Smooth muscle cell (in vitro differentiated cells): Measurements from ENCODE around the gene PPIH. TPM values are rescaled to one million over a fixed set of nuclear protein-coding genes. Genes with fewer than 3 reads are reported as not detected.
"Not testable (repeated sequence)": the region's sequence is repeated elsewhere in the genome, so short reads cannot be mapped to it uniquely, and the experiment has no call there.

Experiments
- DNase-seq: peaks from one replicate; lab custom pipeline; 2025; ENCODE audit not compliant: unreplicated experiment; lab: John Stamatoyannopoulos, UW
- H2AFZ ChIP-seq: fragments of 200-600 bp; sonication (generic); 2 replicates; pipeline ENCODE4 v1.6.0; 2016; ENCODE audit warnings: antibody characterized with exemption, low read depth, mild to moderate bottlenecking
- H3F3A ChIP-seq: fragments of 200-600 bp; sonication (generic); 2 replicates; pipeline ENCODE4 v1.6.0; 2017; ENCODE audit warnings: antibody characterized with exemption, low read depth
- H3K27ac ChIP-seq: fragments of 200-600 bp; sonication (generic); 2 replicates; pipeline ENCODE4 v1.5.1; 2016; ENCODE audit warnings: low read depth, mild to moderate bottlenecking
- H3K27me3 ChIP-seq: fragments of 200-600 bp; sonication (generic); 2 replicates; pipeline ENCODE4 v1.6.1; 2016; ENCODE audit warnings: low read depth, mild to moderate bottlenecking
- H3K36me3 ChIP-seq: fragments of 200-600 bp; sonication (generic); 2 replicates; pipeline ENCODE4 v1.5.1; 2016; ENCODE audit warnings: low read depth
- H3K4me1 ChIP-seq: fragments of 200-600 bp; sonication (generic); 2 replicates; pipeline ENCODE4 v1.5.1; 2016; ENCODE audit warnings: low read depth
- H3K4me2 ChIP-seq: fragments of 200-600 bp; sonication (generic); 2 replicates; pipeline ENCODE4 v1.6.0; 2016; ENCODE audit warnings: mild to moderate bottlenecking
- H3K4me3 ChIP-seq: fragments of 200-600 bp; sonication (generic); 2 replicates; pipeline ENCODE4 v1.5.1; 2016; ENCODE audit warnings: mild to moderate bottlenecking
- H3K79me2 ChIP-seq: fragments of 200-600 bp; sonication (generic); 2 replicates; pipeline ENCODE4 v1.6.0; 2016; ENCODE audit warnings: low read depth, mild to moderate bottlenecking
- H3K9ac ChIP-seq: fragments of 200-600 bp; sonication (generic); 2 replicates; pipeline ENCODE4 v1.6.0; 2016; ENCODE audit warnings: low read depth
- H3K9me3 ChIP-seq: fragments of 200-600 bp; sonication (generic); replicated peaks from 2 replicates; pipeline ENCODE4 v1.5.1; 2016; ENCODE audit warnings: low read depth
- H4K20me1 ChIP-seq: fragments of 200-600 bp; sonication (generic); 2 replicates; pipeline ENCODE4 v1.6.0; 2016; ENCODE audit warnings: low read depth
- whole genome bisulfite sequencing: methylation state at CpG from one replicate; pipeline ENCODE4 v1.1.7; 2016; ENCODE audit warnings: low lambda C conversion rate; 5-methylcytosine and 5-hydroxymethylcytosine counted together
- polyA plus RNA-seq: library from polyadenylated mRNA; unstranded; fragments of >200 nt; fragmentation: Nextera tagmentation; extraction: Ambion mirVana; gene quantifications from 2 replicates; pipeline ENCODE4 v1.2.1, GENCODE V29; 2016
- total RNA-seq: library from RNA; depleted of rRNA; stranded (reverse); fragments of >200 nt; gene quantifications from 2 replicates; pipeline ENCODE4 v1.2.3, GENCODE V29; 2014
- TF ChIP-seq, protein P1 (sequence below): fragments of 200-600 bp; sonication (generic); IDR thresholded peaks from 2 replicates; pipeline ENCODE4 v1.5.1; 2017; ENCODE audit warnings: borderline replicate concordance, mild to moderate bottlenecking, antibody characterized with exemption; ENCODE audit not compliant: insufficient read depth, poor library complexity, severe bottlenecking

Gene PPIH
- total and polyA plus RNA-seq, 2 experiments from 2014 or later: 38.5 to 42.9 TPM

DNA sequence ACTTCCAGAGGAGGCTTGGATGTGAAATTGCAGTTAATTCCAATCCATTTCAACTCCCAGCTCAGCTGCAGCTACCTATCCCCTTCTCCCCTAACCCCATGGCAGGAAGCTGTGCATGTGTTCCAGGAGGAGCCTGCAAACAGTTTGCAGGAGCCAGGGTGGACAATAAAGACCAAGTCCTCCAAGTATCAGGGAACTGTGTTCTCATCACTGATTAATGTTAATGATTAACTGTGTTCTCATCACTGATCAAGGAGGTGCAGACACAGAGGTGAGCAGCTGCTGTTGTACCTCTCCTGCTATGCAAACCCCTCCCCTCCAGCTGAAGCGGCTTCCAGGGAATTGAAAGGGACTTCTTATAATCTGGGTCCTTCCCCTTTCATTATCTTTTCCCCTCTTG, 62.6 kb downstream of the PPIH start:
- Histone ChIP-seq H3K4me1 (no peaks in the 10 kb centered on the region), H3K79me2 (no peaks in the 10 kb centered on the region), H4K20me1 (no peaks in the 10 kb centered on the region), H3K27me3 (no peaks in the 10 kb centered on the region), H3K4me3 (no peak overlapping the region), H3K9ac (no peak overlapping the region), H3K4me2 (no peak overlapping the region), H3F3A (no peaks in the 10 kb centered on the region), H3K27ac (no peak overlapping the region), H3K9me3 (no peaks in the 10 kb centered on the region), H3K36me3 (no peaks in the 10 kb centered on the region), H2AFZ (no peak overlapping the region)
- WGBS: 100% methylated on average over 1 of the region's 1 CpG
- TF ChIP-seq, protein P1, sequence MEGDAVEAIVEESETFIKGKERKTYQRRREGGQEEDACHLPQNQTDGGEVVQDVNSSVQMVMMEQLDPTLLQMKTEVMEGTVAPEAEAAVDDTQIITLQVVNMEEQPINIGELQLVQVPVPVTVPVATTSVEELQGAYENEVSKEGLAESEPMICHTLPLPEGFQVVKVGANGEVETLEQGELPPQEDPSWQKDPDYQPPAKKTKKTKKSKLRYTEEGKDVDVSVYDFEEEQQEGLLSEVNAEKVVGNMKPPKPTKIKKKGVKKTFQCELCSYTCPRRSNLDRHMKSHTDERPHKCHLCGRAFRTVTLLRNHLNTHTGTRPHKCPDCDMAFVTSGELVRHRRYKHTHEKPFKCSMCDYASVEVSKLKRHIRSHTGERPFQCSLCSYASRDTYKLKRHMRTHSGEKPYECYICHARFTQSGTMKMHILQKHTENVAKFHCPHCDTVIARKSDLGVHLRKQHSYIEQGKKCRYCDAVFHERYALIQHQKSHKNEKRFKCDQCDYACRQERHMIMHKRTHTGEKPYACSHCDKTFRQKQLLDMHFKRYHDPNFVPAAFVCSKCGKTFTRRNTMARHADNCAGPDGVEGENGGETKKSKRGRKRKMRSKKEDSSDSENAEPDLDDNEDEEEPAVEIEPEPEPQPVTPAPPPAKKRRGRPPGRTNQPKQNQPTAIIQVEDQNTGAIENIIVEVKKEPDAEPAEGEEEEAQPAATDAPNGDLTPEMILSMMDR: no peak
- DNase-seq: no peak

DNA sequence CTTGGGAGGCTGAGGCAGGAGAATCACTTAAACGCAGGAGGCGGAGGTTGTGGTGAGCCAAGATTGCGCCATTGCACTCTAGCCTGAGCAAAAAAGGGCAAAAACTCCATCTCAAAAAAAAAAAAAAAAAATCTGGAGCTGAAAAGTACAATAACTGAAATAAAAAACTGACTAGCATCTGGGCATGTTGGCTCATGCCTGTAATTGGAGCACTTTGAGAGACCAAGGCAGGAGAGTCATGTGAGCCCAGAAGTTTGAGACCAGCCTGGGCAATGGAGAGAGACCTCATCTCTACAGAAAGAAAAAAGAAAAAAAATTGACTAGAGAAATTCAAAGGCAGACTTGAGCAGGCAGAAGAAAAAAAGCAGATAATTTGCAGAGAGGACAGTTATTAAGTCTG, 63.7 kb downstream of the PPIH start:
- no peaks in the 10 kb centered on the region for H3K9me3 ChIP-seq
- no peaks in the 10 kb centered on the region for H3K36me3 ChIP-seq
- no peak overlapping the region for H3K4me2 ChIP-seq
- H3F3A ChIP-seq: no peaks in the 10 kb centered on the region
- 98% methylated on average over 3 of the region's 3 CpGs for WGBS
- no peak overlapping the region for H3K4me3 ChIP-seq
- no peaks in the 10 kb centered on the region for H3K79me2 ChIP-seq
- H3K9ac ChIP-seq: no peak overlapping the region
- no peak overlapping the region for H2AFZ ChIP-seq
- H3K27ac ChIP-seq: no peak overlapping the region
- TF ChIP-seq, protein P1: no peak
- no peak for DNase-seq
- H3K4me1 ChIP-seq: no peaks in the 10 kb centered on the region
- no peaks in the 10 kb centered on the region for H3K27me3 ChIP-seq
- no peaks in the 10 kb centered on the region for H4K20me1 ChIP-seq

DNA sequence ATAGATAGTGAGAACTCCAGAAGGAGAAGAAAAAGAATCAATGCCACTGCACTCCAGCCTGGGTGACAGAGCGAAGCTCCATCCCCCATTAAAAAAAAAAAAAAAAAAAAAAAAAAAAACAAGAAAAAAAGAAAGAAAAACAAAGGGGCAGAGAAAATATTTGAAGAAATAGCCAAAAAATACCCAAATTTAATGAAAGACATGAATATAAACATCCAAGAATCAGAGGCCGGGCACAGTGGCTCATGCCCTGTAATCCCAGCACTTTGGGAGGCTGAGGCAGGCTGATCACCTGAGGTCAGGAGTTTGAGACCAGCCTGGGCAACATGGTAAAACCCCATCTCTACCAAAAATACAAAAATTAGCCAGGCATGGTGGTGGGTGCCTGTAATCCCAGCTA, 64.2 kb downstream of the PPIH start:
- H3F3A ChIP-seq, H3K4me3 ChIP-seq, H3K4me1 ChIP-seq, H3K79me2 ChIP-seq, H3K9ac ChIP-seq, H3K36me3 ChIP-seq, H3K4me2 ChIP-seq, DNase-seq, H3K27me3 ChIP-seq, H3K9me3 ChIP-seq, H3K27ac ChIP-seq, H2AFZ ChIP-seq, H4K20me1 ChIP-seq: not testable (repeated sequence)
- 82% methylated on average over 2 of the region's 2 CpGs for WGBS

DNA sequence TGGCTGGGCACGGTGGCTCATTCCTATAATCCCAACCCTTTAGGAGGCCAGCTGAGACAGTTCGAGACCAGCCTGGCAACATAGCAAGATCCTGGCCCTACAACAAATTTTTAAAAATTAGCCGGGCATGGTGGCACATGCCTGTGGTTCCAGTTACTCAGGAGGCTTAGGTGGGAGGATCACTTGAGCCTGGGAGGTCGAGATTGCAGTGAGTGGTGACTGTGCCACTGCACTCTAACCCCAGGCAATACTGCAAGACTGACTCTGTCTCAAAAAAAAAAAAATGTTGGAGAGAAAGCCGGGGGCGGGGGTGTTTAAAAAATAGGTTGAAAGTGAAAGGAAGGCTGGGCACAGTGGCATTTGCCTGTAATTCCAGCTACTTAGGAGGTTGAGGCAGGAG, 65.3 kb downstream of the PPIH start:
- DNase-seq: no peak
- no peaks in the 10 kb centered on the region for H3K36me3 ChIP-seq
- TF ChIP-seq, protein P1: no peak
- no peaks in the 10 kb centered on the region for H3K4me1 ChIP-seq
- H3K79me2 ChIP-seq: no peaks in the 10 kb centered on the region
- no peak overlapping the region for H2AFZ ChIP-seq
- no peaks in the 10 kb centered on the region for H3K27me3 ChIP-seq
- no peak overlapping the region for H3K9ac ChIP-seq
- no peak overlapping the region for H3K27ac ChIP-seq
- H3K9me3 ChIP-seq: no peaks in the 10 kb centered on the region
- WGBS: 78% methylated on average over 6 of the region's 6 CpGs
- H4K20me1 ChIP-seq: no peaks in the 10 kb centered on the region
- no peak overlapping the region for H3K4me3 ChIP-seq
- H3K4me2 ChIP-seq: no peak overlapping the region
- H3F3A ChIP-seq: no peaks in the 10 kb centered on the region

DNA sequence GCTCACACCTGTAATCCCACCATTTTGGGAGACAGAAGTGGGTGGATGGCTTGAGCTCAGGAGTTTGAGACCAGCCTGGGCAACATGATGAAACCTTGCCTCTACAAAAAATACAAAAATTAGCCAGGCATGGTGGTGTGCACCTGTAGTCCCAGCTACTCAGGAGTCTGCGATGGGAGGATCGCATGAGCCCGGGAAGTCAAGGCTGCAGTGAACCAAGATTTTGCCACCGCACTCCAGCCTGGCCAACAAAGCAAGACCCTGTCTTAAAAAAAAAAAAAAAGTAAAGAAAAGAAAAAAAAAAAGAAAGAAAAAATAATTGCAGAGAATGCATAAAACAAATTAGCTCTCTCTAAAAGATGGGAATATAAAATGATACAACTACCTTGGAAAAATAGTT, 67.6 kb downstream of the PPIH start:
- H4K20me1 ChIP-seq, H3K79me2 ChIP-seq, H3K4me2 ChIP-seq, H3K27ac ChIP-seq, H3F3A ChIP-seq, H3K4me1 ChIP-seq, H3K9me3 ChIP-seq, H3K27me3 ChIP-seq, H3K4me3 ChIP-seq, H3K36me3 ChIP-seq, H3K9ac ChIP-seq, DNase-seq, H2AFZ ChIP-seq: not testable (repeated sequence)
- 99% methylated on average over 4 of the region's 4 CpGs for WGBS
